Duodenal mucosa (tissue), 2 donors: ENCODE data around the gene DCBLD2.

Experiments used
- H3K27ac ChIP-seq: one replicate; pipeline ENCODE4 v1.7.0; 2013; ENCODE audit warnings: low read depth, low read length
- H3K27me3 ChIP-seq, 2 donors: one replicate each; pipeline ENCODE4 v1.7.0; 2013; ENCODE audit warnings: low read length in 2 of 2, control low read depth in 1 of 2; ENCODE audit not compliant: insufficient read depth in 2 of 2, control insufficient read depth in 1 of 2
- H3K36me3 ChIP-seq, 2 donors: one replicate each; pipeline ENCODE4 v1.7.0; 2013; ENCODE audit warnings: low read length in 2 of 2, control low read depth in 1 of 2; ENCODE audit not compliant: insufficient read depth in 2 of 2, control insufficient read depth in 1 of 2
- H3K4me1 ChIP-seq, 2 donors: one replicate each; pipeline ENCODE4 v1.7.0; 2013; ENCODE audit warnings: low read length in 2 of 2, control low read depth in 1 of 2; ENCODE audit not compliant: insufficient read depth in 2 of 2, control insufficient read depth in 1 of 2
- H3K4me3 ChIP-seq, 2 donors: one replicate each; pipeline ENCODE4 v1.7.0; 2013; ENCODE audit warnings: low read length in 2 of 2, low read depth in 1 of 2
- H3K9ac ChIP-seq, 2 donors: one replicate each; pipeline ENCODE4 v1.7.0; 2013; ENCODE audit warnings: low read length in 2 of 2, low read depth in 1 of 2
- H3K9me3 ChIP-seq, 2 donors: one replicate each; pipeline ENCODE4 v1.7.0; 2013; ENCODE audit warnings: low read length in 2 of 2, control low read depth in 1 of 2; ENCODE audit not compliant: control insufficient read depth in 1 of 2

Gene DCBLD2

DNA sequence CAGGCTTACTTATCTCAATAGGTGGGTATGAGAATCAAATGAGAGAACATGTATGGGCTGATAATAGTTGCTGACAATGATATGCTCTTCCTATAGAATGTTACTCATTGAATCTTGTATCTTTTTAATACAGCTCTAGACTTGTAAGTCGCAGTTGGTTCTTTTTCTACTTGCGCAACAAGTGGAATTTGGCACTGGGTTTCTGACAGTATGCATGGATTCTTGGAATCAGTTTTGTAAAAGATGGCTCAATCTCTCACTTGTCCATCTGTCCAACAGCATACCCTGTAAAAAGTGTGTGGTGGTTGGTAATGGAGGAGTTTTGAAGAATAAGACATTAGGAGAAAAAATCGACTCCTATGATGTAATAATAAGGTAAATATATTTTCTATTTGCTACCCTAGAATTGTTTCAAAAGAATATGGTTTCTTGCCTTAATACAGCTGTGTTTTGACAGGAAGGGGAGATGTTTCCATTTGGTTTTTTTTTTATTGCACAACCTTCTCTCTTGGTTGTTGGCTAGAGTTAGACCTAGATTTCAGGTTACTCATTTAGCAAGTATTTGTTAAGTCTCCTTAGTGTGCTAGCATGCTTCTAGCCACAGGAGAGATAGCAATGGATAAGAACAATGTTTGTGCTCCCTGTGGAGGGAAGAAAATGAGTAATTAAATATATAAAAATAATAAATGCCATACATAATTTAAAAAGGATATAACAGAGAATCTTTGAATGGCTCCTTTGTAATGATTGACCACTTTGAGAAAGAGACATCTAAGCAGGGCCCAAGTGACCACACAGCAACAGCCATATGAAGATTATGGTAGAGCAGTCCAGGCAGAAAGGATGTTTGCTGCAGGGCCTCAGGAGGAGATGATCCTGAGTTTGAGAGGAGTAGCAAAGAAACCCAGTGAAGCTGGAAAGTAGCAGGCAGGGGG is 116.6 kb downstream of the DCBLD2 start:
- Histone ChIP-seq H3K9me3 (no peaks in the 10 kb centered on the region), H3K27ac (no peak overlapping the region), H3K9ac (no peak overlapping the region), H3K4me1 (no peaks in the 10 kb centered on the region), H3K36me3 (no peaks in the 10 kb centered on the region), H3K4me3 (no peak overlapping the region), H3K27me3 (peaks cover 0 to 3% of the 10 kb centered on the region in 2 donors)

DNA sequence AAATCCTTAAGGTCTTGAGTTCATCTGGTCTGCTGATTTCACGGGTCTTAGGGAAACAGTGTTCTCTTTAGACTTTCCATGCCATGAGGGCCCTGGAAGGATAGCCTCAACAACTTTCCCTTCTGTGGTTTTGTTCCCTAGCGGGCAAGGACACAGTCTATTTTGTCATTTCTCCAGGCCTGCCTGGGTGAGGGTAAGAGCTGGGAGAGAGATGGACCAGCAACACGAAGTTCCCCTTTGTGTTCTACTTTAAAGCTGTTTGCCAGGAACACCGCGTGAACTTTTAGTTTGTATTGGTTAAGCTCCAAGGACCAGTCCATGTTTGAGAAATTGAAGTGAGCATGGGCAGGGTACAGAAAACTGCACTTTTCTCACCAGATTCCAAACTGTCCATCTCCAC is 117.5 kb downstream of the DCBLD2 start:
- H3K9ac ChIP-seq: no peak overlapping the region
- H3K4me1 ChIP-seq: no peaks in the 10 kb centered on the region
- H3K4me3 ChIP-seq: no peak overlapping the region
- peaks cover 0 to 3% of the 10 kb centered on the region in 2 donors for H3K27me3 ChIP-seq
- H3K36me3 ChIP-seq: no peaks in the 10 kb centered on the region
- no peak overlapping the region for H3K27ac ChIP-seq
- no peaks in the 10 kb centered on the region for H3K9me3 ChIP-seq

GRCh38 chr3:98782824-98783500 is 118.5 kb downstream of the DCBLD2 start:
- H3K36me3 ChIP-seq: no peaks in the 10 kb centered on the region
- H3K4me3 ChIP-seq: no peak overlapping the region
- peaks cover 0 to 5% of the 10 kb centered on the region in 2 donors for H3K4me1 ChIP-seq
- no peak overlapping the region for H3K27ac ChIP-seq
- no peaks in the 10 kb centered on the region for H3K9me3 ChIP-seq
- H3K27me3 ChIP-seq: peaks cover 0 to 3% of the 10 kb centered on the region in 2 donors
- H3K9ac ChIP-seq: no peak overlapping the region

- Histone ChIP-seq H3K9me3 (no peaks in the 10 kb centered on the region), H3K27ac (peak overlapping the region; percentile 5), H3K4me3 (no peak overlapping the region), H3K27me3 (peaks cover 0 to 3% of the 10 kb centered on the region in 2 donors), H3K9ac (no peak overlapping the region), H3K4me1 (peaks cover 0 to 5% of the 10 kb centered on the region in 2 donors), H3K36me3 (no peaks in the 10 kb centered on the region)
These were observed 121.2 kb downstream of the DCBLD2 start for GRCh38 chr3:98780343-98780742.

GRCh38 chr3:98779541-98780335 is 121.8 kb downstream of the DCBLD2 start:
- H3K36me3 ChIP-seq: no peaks in the 10 kb centered on the region
- peaks cover 0 to 5% of the 10 kb centered on the region in 2 donors for H3K4me1 ChIP-seq
- H3K27ac ChIP-seq: peak overlapping the region; percentile 5
- H3K4me3 ChIP-seq: no peak overlapping the region
- H3K27me3 ChIP-seq: peaks cover 0 to 3% of the 10 kb centered on the region in 2 donors
- H3K9ac ChIP-seq: no peak overlapping the region
- no peaks in the 10 kb centered on the region for H3K9me3 ChIP-seq

DNA sequence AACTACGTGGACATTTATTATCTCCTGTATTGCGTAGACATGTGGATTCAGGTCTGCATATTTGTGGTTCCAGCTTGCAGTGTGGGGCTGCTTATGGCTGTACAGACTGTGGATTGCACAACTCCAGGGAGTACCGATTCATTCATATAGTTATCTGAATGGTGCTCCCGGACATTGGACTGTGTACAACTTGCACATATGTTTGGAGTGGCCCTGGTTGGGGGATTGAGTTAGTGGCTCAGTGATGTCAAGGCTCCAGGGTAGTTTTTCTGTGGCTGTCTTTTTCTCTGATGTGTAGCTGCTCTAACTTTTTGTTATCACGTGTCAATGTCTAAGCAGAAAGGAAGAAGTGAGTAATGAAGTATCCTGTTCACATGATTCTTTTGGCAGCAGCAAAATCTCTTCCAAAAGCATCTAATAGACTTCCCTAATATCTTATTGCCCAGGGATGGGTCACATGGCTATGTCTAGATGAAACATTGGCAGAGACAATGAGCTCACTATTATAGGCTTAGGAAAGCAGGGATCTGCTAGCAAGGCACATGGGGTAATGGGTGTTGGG is 122.6 kb downstream of the DCBLD2 start:
- Histone ChIP-seq H3K4me1 (peaks cover 0 to 5% of the 10 kb centered on the region in 2 donors), H3K9ac (no peak overlapping the region), H3K9me3 (no peaks in the 10 kb centered on the region), H3K4me3 (no peak overlapping the region), H3K27me3 (peaks cover 0 to 3% of the 10 kb centered on the region in 2 donors), H3K36me3 (no peaks in the 10 kb centered on the region), H3K27ac (no peak overlapping the region)

DNA sequence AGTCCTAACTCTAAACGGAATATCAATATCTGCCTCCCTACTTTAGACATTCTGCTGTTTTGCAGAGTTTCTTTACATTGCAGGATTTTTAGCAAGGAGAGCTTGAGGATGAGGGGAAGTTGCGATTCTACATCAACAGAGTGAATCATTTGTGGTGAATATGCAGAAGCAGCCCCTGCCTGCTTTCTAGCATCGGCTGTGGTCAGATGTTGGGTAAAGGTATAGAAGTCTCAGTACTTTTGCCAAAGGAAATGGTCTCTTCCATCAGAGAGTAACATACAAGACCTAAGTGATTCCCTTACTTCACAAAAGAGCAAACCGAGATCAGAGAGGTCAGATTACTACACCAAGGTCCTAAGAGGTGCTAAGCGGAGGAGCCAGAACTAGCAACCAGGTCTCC is 123.1 kb downstream of the DCBLD2 start:
- H3K27ac ChIP-seq: no peak overlapping the region
- peaks cover 0 to 3% of the 10 kb centered on the region in 2 donors for H3K27me3 ChIP-seq
- H3K4me1 ChIP-seq: peaks cover 0 to 5% of the 10 kb centered on the region in 2 donors

DNA sequence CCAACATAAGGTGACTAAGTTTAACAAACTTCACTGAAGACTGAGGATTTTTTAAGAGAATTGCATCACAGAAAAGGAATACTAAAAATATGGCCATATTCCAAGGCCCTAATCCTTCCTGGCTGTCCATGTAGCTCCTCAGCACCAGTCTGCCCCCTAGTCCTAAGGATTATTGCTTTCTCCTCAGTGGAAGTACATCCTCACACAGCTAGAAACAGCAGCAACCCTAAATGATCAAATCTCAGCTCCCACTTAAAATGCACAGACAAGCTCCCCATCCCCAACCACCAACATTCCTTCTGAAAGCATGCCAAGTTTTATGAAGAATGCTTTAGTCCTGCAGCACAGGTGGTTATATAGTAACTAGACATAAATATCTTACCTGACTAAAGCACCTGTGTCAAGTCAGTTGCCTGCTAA is 123.7 kb downstream of the DCBLD2 start:
- Histone ChIP-seq H3K9ac (no peak overlapping the region), H3K4me1 (peaks cover 0 to 5% of the 10 kb centered on the region in 2 donors), H3K36me3 (no peaks in the 10 kb centered on the region), H3K27me3 (peaks cover 0 to 3% of the 10 kb centered on the region in 2 donors), H3K4me3 (no peak overlapping the region), H3K27ac (no peak overlapping the region), H3K9me3 (no peaks in the 10 kb centered on the region)

More for the DNA sequence above, 123.1 kb downstream of the DCBLD2 start:
- no peaks in the 10 kb centered on the region for H3K9me3 ChIP-seq
- no peak overlapping the region for H3K9ac ChIP-seq
- H3K36me3 ChIP-seq: no peaks in the 10 kb centered on the region
- no peak overlapping the region for H3K4me3 ChIP-seq

DNA sequence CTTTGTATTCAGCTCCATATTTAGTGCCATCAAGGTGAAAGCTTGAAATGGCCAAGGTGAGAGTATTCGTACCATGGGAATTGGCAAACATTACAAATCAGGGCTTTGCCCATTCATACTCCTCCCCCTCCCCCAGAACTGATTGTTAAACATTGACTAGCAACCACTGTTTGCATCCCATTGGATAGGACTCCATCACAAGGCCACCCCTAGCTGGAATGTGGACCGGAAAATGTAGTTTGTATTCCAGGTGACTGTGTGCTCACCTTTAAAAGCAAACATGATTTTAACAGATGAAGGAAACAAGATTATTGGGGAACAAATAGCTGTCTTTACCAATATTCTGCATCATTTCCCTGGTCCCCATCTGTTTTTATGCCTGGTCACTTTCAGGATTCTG is 124.2 kb downstream of the DCBLD2 start:
- Histone ChIP-seq H3K27me3 (peaks cover 0 to 3% of the 10 kb centered on the region in 2 donors), H3K36me3 (no peaks in the 10 kb centered on the region), H3K9ac (no peak overlapping the region), H3K4me3 (no peak overlapping the region), H3K4me1 (peaks cover 0 to 5% of the 10 kb centered on the region in 2 donors), H3K27ac (no peak overlapping the region), H3K9me3 (no peaks in the 10 kb centered on the region)
